Activated CD4-positive, alpha-beta T cell treated with anti-CD3 and anti-CD28 coated beads, Interleukin-2, amount 50 U/mL, for 24 hours (primary cell): Measurements from ENCODE around the gene BEST4.
"Not testable (repeated sequence)": the region's sequence is repeated elsewhere in the genome, so short reads cannot be mapped to it uniquely, and the experiment has no call there.

Source experiments
- DNase-seq, 2 donors: peaks; one replicate each; pipeline ENCODE4 v3.0.0-alpha.2; 2020; ENCODE audit warnings: low read depth in 1 of 2, low spot score in 1 of 2

The BEST4 gene

GRCh38 chr1:44803062-44803311, 15.0 kb upstream of the BEST4 start:
- no peak for DNase-seq

- DNase-seq: no peak
These were observed 14.5 kb upstream of the BEST4 start for GRCh38 chr1:44802306-44803061.

- DNase-seq: no peak
These were observed 13.7 kb upstream of the BEST4 start for GRCh38 chr1:44801491-44802305.

GRCh38 chr1:44799770-44800584, 12.0 kb upstream of the BEST4 start, which contains the start of gene PLK3:
TSS of gene PLK3 (plus strand) at chr1:44800377. CDS start at chr1:44800464, 87 bp downstream.
- DNase-seq: peak; percentile 94 to 98

- no peak for DNase-seq
These were observed 10.8 kb upstream of the BEST4 start for GRCh38 chr1:44798481-44799365.

GRCh38 chr1:44797886-44798285, 9.9 kb upstream of the BEST4 start:
- DNase-seq: not testable (repeated sequence)

- DNase-seq: no peak
These were observed 4.9 kb upstream of the BEST4 start for GRCh38 chr1:44792736-44793502.

- DNase-seq: no peak
These were observed 3.2 kb upstream of the BEST4 start for GRCh38 chr1:44790968-44791801.

GRCh38 chr1:44787506-44787905, 464 bp downstream of the BEST4 start:
- no peak for DNase-seq

GRCh38 chr1:44786841-44787426, 1.0 kb downstream of the BEST4 start:
- DNase-seq: no peak

- peak; percentile 62 to 76 for DNase-seq
These were observed 1.7 kb downstream of the BEST4 start for GRCh38 chr1:44786138-44786840.

GRCh38 chr1:44785501-44786137, 2.4 kb downstream of the BEST4 start:
- no peak for DNase-seq

- no peak for DNase-seq
These were observed 3.0 kb downstream of the BEST4 start for GRCh38 chr1:44785029-44785380.

- no peak for DNase-seq
These were observed 3.6 kb downstream of the BEST4 start for GRCh38 chr1:44784094-44785028.

GRCh38 chr1:44783697-44784093, 4.3 kb downstream of the BEST4 start:
- no peak for DNase-seq

GRCh38 chr1:44780583-44781121, 7.3 kb downstream of the BEST4 start:
- DNase-seq: no peak
